Naive thymus-derived CD8-positive, alpha-beta T cell (primary cell): ENCODE data around the gene C16orf96. TPM values are rescaled to one million over a fixed set of nuclear protein-coding genes. Genes with fewer than 3 reads are reported as not detected.
A peak's percentile ranks its signal among the peaks of the same experiment; 100 is the strongest.

Source experiments
- ATAC-seq, 2 donors: fragments of 150-1000 bp; cut with Tn5 transposase in 1 of 2; sonication (Bioruptor Pico), chemical (Tn5 transposase) in 1 of 2; 1 replicate in 1 of 2; 2 replicates in 1 of 2; pipeline ENCODE4 v1.10.0; 2021; ENCODE audit warnings: mild to moderate bottlenecking in 2 of 2, moderate library complexity in 2 of 2
- POLR2A ChIA-PET: fragments of 350-600 bp; sonication (Branson Sonifier 250); formaldehyde crosslinking; loops from one replicate; lab custom pipeline; 2021; ENCODE audit warnings: antibody characterized with exemption; lab: Charles Lee
- DNase-seq, 10 donors: peaks; one replicate each; pipeline versions ENCODE4 v3.0.0 to v3.0.0-alpha.2; 2020 to 2022
- H3K27ac Mint-ChIP-seq, 10 donors: one replicate each; pipeline ENCODE4 v1.8.0; 2020 to 2022; ENCODE audit warnings: mild to moderate bottlenecking in 10 of 10, mixed read lengths in 10 of 10, moderate library complexity in 4 of 10, inconsistent platforms in 1 of 10
- H3K27me3 Mint-ChIP-seq, 5 donors: one replicate each; pipeline ENCODE4 v1.8.0; 2021 to 2022; ENCODE audit warnings: mixed read lengths in 5 of 5
- H3K36me3 Mint-ChIP-seq, 3 donors: one replicate each; pipeline ENCODE4 v1.8.0; 2020 to 2022; ENCODE audit warnings: mixed read lengths in 3 of 3, mild to moderate bottlenecking in 2 of 3, inconsistent platforms in 1 of 3
- H3K4me1 Mint-ChIP-seq, 4 donors: one replicate each; pipeline ENCODE4 v1.8.0; 2021 to 2022; ENCODE audit warnings: mixed read lengths in 4 of 4
- H3K4me3 Mint-ChIP-seq, 10 donors: one replicate each; pipeline ENCODE4 v1.8.0; 2020 to 2022; ENCODE audit warnings: mild to moderate bottlenecking in 10 of 10, mixed read lengths in 10 of 10, moderate library complexity in 6 of 10, inconsistent platforms in 1 of 10
- H3K9me3 Mint-ChIP-seq, 9 donors: one replicate each; pipeline ENCODE4 v1.8.0; 2020 to 2022; ENCODE audit warnings: mixed read lengths in 9 of 9, mild to moderate bottlenecking in 3 of 9, inconsistent platforms in 1 of 9, moderate library complexity in 1 of 9
- polyA plus RNA-seq, 3 donors: library from polyadenylated mRNA; unstranded; fragments of 300-500 nt; fragmentation: Illumina TruSeq; gene quantifications; one replicate each; pipeline ENCODE4 v1.2.3, GENCODE V29; 2021
- total RNA-seq, 8 experiments: library from RNA in 2 of 8; stranded (reverse) in 2 of 8; gene quantifications; one replicate each; pipeline ENCODE4 v1.2.3 and lab custom pipeline; 2021 to 2026

Gene C16orf96
- total and polyA plus RNA-seq, 5 experiments from 2014 or later: 0.07 to 0.52 (median 0.23) TPM; not detected in 1

GRCh38 chr16:4615384-4616046 is 59.4 kb downstream of the C16orf96 start:
- H3K36me3 Mint-ChIP-seq: no peaks in the 10 kb centered on the region

GRCh38 chr16:4616047-4616811 is 60.1 kb downstream of the C16orf96 start:
- H3K9me3 Mint-ChIP-seq: no peaks in the 10 kb centered on the region
- H3K4me1 Mint-ChIP-seq: peaks cover 11 to 48% (median 39%) of the 10 kb centered on the region in 4 donors
- H3K27me3 Mint-ChIP-seq: no peaks in the 10 kb centered on the region
- ATAC-seq: peak; percentile 87 to 92
- peak; percentile 92 to 100 (median 99) for DNase-seq
- peak overlapping the region; percentile 92 to 99 (median 95) for H3K4me3 Mint-ChIP-seq
- peak overlapping the region; percentile 95 to 100 (median 100) for H3K27ac Mint-ChIP-seq
- no peaks in the 10 kb centered on the region for H3K36me3 Mint-ChIP-seq
- POLR2A ChIA-PET: interaction anchor here (0.6 to 3.1 kb wide), 30 partner anchors 9 to 502 kb away, joined by 3 to 34 read pairs (median 4); partner anchors contain the start of genes ANKS3, CORO7, DNAAF8 and GLYR1

More at GRCh38 chr16:4615384-4616046, 59.4 kb downstream of the C16orf96 start:
- DNase-seq (peak in 2 of 10 donors; percentile 16 to 27), ATAC-seq (peak in 1 of 2 donors; percentile 34)
- no peaks in the 10 kb centered on the region for H3K9me3 Mint-ChIP-seq
- H3K27ac Mint-ChIP-seq: peak overlapping the region; percentile 95 to 100 (median 99)
- peaks cover 11 to 50% (median 41%) of the 10 kb centered on the region in 4 donors for H3K4me1 Mint-ChIP-seq
- POLR2A ChIA-PET: interaction anchor here (0.5 to 3.1 kb wide), 24 partner anchors 10 to 496 kb away, joined by 3 to 34 read pairs (median 4); partner anchors contain the start of genes ANKS3, CORO7, DNAAF8 and GLYR1
- H3K4me3 Mint-ChIP-seq: peak overlapping the region; percentile 92 to 99 (median 95)
- no peaks in the 10 kb centered on the region for H3K27me3 Mint-ChIP-seq

- Mint-ChIP-seq H3K9me3 (no peaks in the 10 kb centered on the region), H3K36me3 (no peaks in the 10 kb centered on the region), H3K27ac (peak overlapping the region in 9 of 10 donors; percentile 53 to 100 (median 99)), H3K27me3 (no peaks in the 10 kb centered on the region), H3K4me1 (peaks cover 10 to 41% (median 36%) of the 10 kb centered on the region in 4 donors), H3K4me3 (peak overlapping the region in 8 of 10 donors; percentile 18 to 99 (median 34))
- POLR2A ChIA-PET: interaction anchor here (0.5 to 2.2 kb wide), 6 partner anchors 32 to 184 kb away, joined by 3 to 9 read pairs (median 4); partner anchors contain the start of gene ROGDI
- no peak for ATAC-seq
- no peak for DNase-seq
Observed at GRCh38 chr16:4617880-4618279, 61.7 kb downstream of the C16orf96 start.

GRCh38 chr16:4618645-4619418 is 62.7 kb downstream of the C16orf96 start:
- Mint-ChIP-seq H3K36me3 (no peaks in the 10 kb centered on the region), H3K4me3 (peak overlapping the region in 4 of 10 donors; percentile 15 to 43 (median 30)), H3K27me3 (no peaks in the 10 kb centered on the region), H3K9me3 (no peaks in the 10 kb centered on the region), H3K4me1 (peaks cover 7 to 38% (median 30%) of the 10 kb centered on the region in 4 donors), H3K27ac (peak overlapping the region in 6 of 10 donors; percentile 39 to 79 (median 68))
- ATAC-seq (no peak), DNase-seq (no peak)
- POLR2A ChIA-PET: interaction anchor here (1.0 to 1.4 kb wide), 4 partner anchors 46 to 183 kb away, joined by 3 to 4 read pairs (median 4); partner anchors contain the start of gene ROGDI

GRCh38 chr16:4623593-4623992 is 67.5 kb downstream of the C16orf96 start:
- POLR2A ChIA-PET: interaction anchor here (0.6 to 4.1 kb wide), 11 partner anchors 7 to 588 kb away, joined by 3 to 33 read pairs (median 4); partner anchors contain the start of genes ANKS3, DNAAF8, NUDT16L1 and UBALD1
- Mint-ChIP-seq H3K4me3 (peak overlapping the region; percentile 18 to 96 (median 91)), H3K9me3 (no peaks in the 10 kb centered on the region), H3K4me1 (peaks cover 16 to 41% (median 30%) of the 10 kb centered on the region in 4 donors), H3K36me3 (no peaks in the 10 kb centered on the region), H3K27me3 (no peaks in the 10 kb centered on the region), H3K27ac (peak overlapping the region in 9 of 10 donors; percentile 29 to 99 (median 97))
- ATAC-seq (no peak), DNase-seq (no peak)

- H3K27ac Mint-ChIP-seq: peak within 1 kb of the TSS; percentile 95 to 99 (median 98)
- no peaks in the 10 kb centered on the region for H3K27me3 Mint-ChIP-seq
- no peaks in the 10 kb centered on the region for H3K9me3 Mint-ChIP-seq
- ATAC-seq (peak; percentile 90 to 92), DNase-seq (peak; percentile 87 to 94 (median 90))
- peaks cover 0 to 3% (median 2%) of the 10 kb centered on the region in 3 donors for H3K36me3 Mint-ChIP-seq
- peak within 1 kb of the TSS; percentile 91 to 96 (median 94) for H3K4me3 Mint-ChIP-seq
- H3K4me1 Mint-ChIP-seq: peaks cover 20 to 43% (median 32%) of the 10 kb centered on the region in 4 donors
- POLR2A ChIA-PET: interaction anchor here (0.6 to 4.1 kb wide), 11 partner anchors 8 to 185 kb away, joined by 3 to 33 read pairs (median 4); partner anchors contain the start of genes ANKS3, DNAAF8, NUDT16L1 and UBALD1
Observed at GRCh38 chr16:4624015-4624826, 68.1 kb downstream of the C16orf96 start, which contains the start of gene MGRN1. TSS of gene MGRN1 (plus strand) at chr16:4624826. CDS start at chr16:4624961, 135 bp downstream.

GRCh38 chr16:4624827-4625559 is 68.9 kb downstream of the C16orf96 start:
- H3K36me3 Mint-ChIP-seq: peaks cover 0 to 6% (median 4%) of the 10 kb centered on the region in 3 donors
- H3K9me3 Mint-ChIP-seq: no peaks in the 10 kb centered on the region
- peaks cover 21 to 46% (median 33%) of the 10 kb centered on the region in 4 donors for H3K4me1 Mint-ChIP-seq
- peak overlapping the region; percentile 91 to 96 (median 93) for H3K4me3 Mint-ChIP-seq
- POLR2A ChIA-PET: interaction anchor here (0.5 to 4.1 kb wide), 13 partner anchors 8 to 333 kb away, joined by 3 to 33 read pairs (median 4); partner anchors contain the start of genes ANKS3, DNAAF8, NUDT16L1 and UBALD1
- DNase-seq: peak; percentile 32 to 76 (median 48)
- peak; percentile 27 to 41 for ATAC-seq
- H3K27me3 Mint-ChIP-seq: no peaks in the 10 kb centered on the region
- H3K27ac Mint-ChIP-seq: peak overlapping the region; percentile 87 to 99 (median 96)

- Mint-ChIP-seq H3K27ac (peak overlapping the region; percentile 87 to 97 (median 95)), H3K4me3 (peak overlapping the region; percentile 91 to 96 (median 93)), H3K9me3 (no peaks in the 10 kb centered on the region), H3K27me3 (no peaks in the 10 kb centered on the region), H3K4me1 (peaks cover 21 to 46% (median 33%) of the 10 kb centered on the region in 4 donors), H3K36me3 (peaks cover 0 to 6% (median 4%) of the 10 kb centered on the region in 3 donors)
- DNase-seq (no peak), ATAC-seq (peak in 1 of 2 donors; percentile 1)
- POLR2A ChIA-PET: interaction anchor here (0.5 to 4.1 kb wide), 7 partner anchors 9 to 350 kb away, joined by 3 to 33 read pairs (median 5); partner anchors contain the start of genes ANKS3, DNAAF8, NUDT16L1 and UBALD1
Observed at GRCh38 chr16:4625560-4626159, 69.5 kb downstream of the C16orf96 start.

- H3K27me3 Mint-ChIP-seq: no peaks in the 10 kb centered on the region
- peaks cover 0 to 5% (median 0%) of the 10 kb centered on the region in 9 donors for H3K9me3 Mint-ChIP-seq
- H3K4me3 Mint-ChIP-seq: peak overlapping the region; percentile 91 to 96 (median 93)
- POLR2A ChIA-PET: interaction anchor here (0.7 to 4.1 kb wide), 7 partner anchors 10 to 351 kb away, joined by 3 to 33 read pairs (median 5); partner anchors contain the start of genes ANKS3 and DNAAF8
- H3K36me3 Mint-ChIP-seq: peaks cover 5 to 11% (median 10%) of the 10 kb centered on the region in 3 donors
- DNase-seq: no peak
- peak overlapping the region; percentile 87 to 97 (median 95) for H3K27ac Mint-ChIP-seq
- no peak for ATAC-seq
- H3K4me1 Mint-ChIP-seq: peaks cover 21 to 53% (median 36%) of the 10 kb centered on the region in 4 donors
Observed at GRCh38 chr16:4626396-4626795, 70.3 kb downstream of the C16orf96 start.
